ENCODE data around the gene SLIT1. TPM values are rescaled to one million over a fixed set of nuclear protein-coding genes. Genes with fewer than 3 reads are reported as not detected.

SLIT1 gene
- total RNA-seq: under 1 TPM; under 0.01 TPM

GRCh38 chr10:97185326-97186058, at the start of gene SLIT1:
Gene SLIT1, minus strand, starts transcription at chr10:97185959. Its CDS starts 285 bp downstream, at chr10:97185674.

Other genes with a start within 250 kb of the SLIT1 start
- 10 to 100 TPM in 1 of 2 donors, 1 to 10 TPM in 1; 9.7 to 15.8 TPM for gene ARHGAP19, start 106.7 kb upstream of the SLIT1 start, total RNA-seq
- gene FRAT1, start 133.3 kb upstream of the SLIT1 start, total RNA-seq: 1 to 10 TPM; 2.3 to 3.1 TPM
- gene FRAT2, start 148.8 kb upstream of the SLIT1 start, total RNA-seq: 10 to 100 TPM; 11.4 to 12.3 TPM
- 10 to 100 TPM; 17.9 to 31.0 TPM for gene RRP12, start 215.4 kb upstream of the SLIT1 start, total RNA-seq
- gene PGAM1, start 240.2 kb upstream of the SLIT1 start, total RNA-seq: 100 to 1,000 TPM; 376 to 564 TPM